ENCODE results near the gene ARAP2. TPM values are rescaled to one million over a fixed set of nuclear protein-coding genes. Genes with fewer than 3 reads are reported as not detected.

The ARAP2 gene
- total RNA-seq, 6 experiments from 2014 or later, result not detected

GRCh38 chr4:36285784-36286480 lies 41.6 kb upstream of the ARAP2 start:
- no peak for DNase-seq
- H3K27ac Mint-ChIP-seq, result no peak overlapping the region
- no peaks in the 10 kb centered on the region for H3K4me1 Mint-ChIP-seq (ENCODE audit: low read depth)
- H3K27me3 Mint-ChIP-seq (ENCODE audit: insufficient read depth), result no peaks in the 10 kb centered on the region; the same call in none of the 2 replicates
- no peaks in the 10 kb centered on the region; the same call in 1 of the 2 replicates for H3K36me3 Mint-ChIP-seq (ENCODE audit: low read depth)
- TF ChIP-seq CTCF (IDR thresholded peaks at IDR 0.05), result no peak
- H3K4me3 Mint-ChIP-seq, result no peak overlapping the region
- peaks cover 15% of the 10 kb centered on the region for H3K9me3 Mint-ChIP-seq

- no peak for TF ChIP-seq CTCF (IDR thresholded peaks at IDR 0.05)
- Mint-ChIP-seq H3K9me3 (peaks cover 22% of the 10 kb centered on the region), H3K36me3 (ENCODE audit: low read depth) (no peaks in the 10 kb centered on the region; the same call in 1 of the 2 replicates), H3K4me1 (ENCODE audit: low read depth) (no peaks in the 10 kb centered on the region), H3K4me3 (no peak overlapping the region), H3K27me3 (ENCODE audit: insufficient read depth) (no peaks in the 10 kb centered on the region; the same call in none of the 2 replicates), H3K27ac (no peak overlapping the region)
- DNase-seq, result no peak
Measured at GRCh38 chr4:36283912-36284465, 39.7 kb upstream of the ARAP2 start.

- H3K27ac Mint-ChIP-seq, result no peak overlapping the region
- no peak for TF ChIP-seq CTCF (IDR thresholded peaks at IDR 0.05)
Measured at GRCh38 chr4:36282503-36283030, 38.3 kb upstream of the ARAP2 start.

GRCh38 chr4:36281384-36282106 lies 37.2 kb upstream of the ARAP2 start, which contains the start of gene DTHD1:
DTHD1 (plus strand) TSS chr4:36281616; CDS start chr4:36281759, 143 bp downstream.
- no peaks in the 10 kb centered on the region for H3K27me3 Mint-ChIP-seq (ENCODE audit: insufficient read depth)
- no peaks in the 10 kb centered on the region; the same call in 1 of the 2 replicates for H3K36me3 Mint-ChIP-seq (ENCODE audit: low read depth)
- no peak within 1 kb of the TSS for H3K4me3 Mint-ChIP-seq
- no peak within 1 kb of the TSS for H3K27ac Mint-ChIP-seq
- H3K4me1 Mint-ChIP-seq (ENCODE audit: low read depth), result no peaks in the 10 kb centered on the region
- no peak for DNase-seq
- H3K9me3 Mint-ChIP-seq, result peaks cover 21% of the 10 kb centered on the region
- no peak for TF ChIP-seq CTCF (IDR thresholded peaks at IDR 0.05)

More at GRCh38 chr4:36282503-36283030, 38.3 kb upstream of the ARAP2 start:
- DNase-seq, result no peak
- Mint-ChIP-seq H3K9me3 (peaks cover 22% of the 10 kb centered on the region), H3K4me1 (ENCODE audit: low read depth) (no peaks in the 10 kb centered on the region), H3K36me3 (ENCODE audit: low read depth) (no peaks in the 10 kb centered on the region; the same call in 1 of the 2 replicates), H3K27me3 (ENCODE audit: insufficient read depth) (no peaks in the 10 kb centered on the region; the same call in 1 of the 2 replicates), H3K4me3 (no peak overlapping the region)

- Mint-ChIP-seq H3K27me3 (ENCODE audit: insufficient read depth) (no peaks in the 10 kb centered on the region), H3K4me1 (ENCODE audit: low read depth) (no peaks in the 10 kb centered on the region), H3K36me3 (ENCODE audit: low read depth) (no peaks in the 10 kb centered on the region), H3K9me3 (peaks cover 26% of the 10 kb centered on the region), H3K4me3 (no peak overlapping the region), H3K27ac (no peak overlapping the region)
- TF ChIP-seq CTCF (IDR thresholded peaks at IDR 0.05), result no peak
- DNase-seq, result no peak
Measured at GRCh38 chr4:36280555-36280954, 36.2 kb upstream of the ARAP2 start.
